GM18867 (cell line): Measurements from ENCODE around the gene AGBL5.
A peak's percentile ranks its signal among the peaks of the same experiment; 100 is the strongest.

Experiments used
- ATAC-seq: cut with Tn5 transposase; IDR thresholded peaks from one replicate; pipeline ENCODE4 v1.9.1; 2021; ENCODE audit warnings: mild to moderate bottlenecking, moderate library complexity; ENCODE audit not compliant: unreplicated experiment

AGBL5 gene

DNA sequence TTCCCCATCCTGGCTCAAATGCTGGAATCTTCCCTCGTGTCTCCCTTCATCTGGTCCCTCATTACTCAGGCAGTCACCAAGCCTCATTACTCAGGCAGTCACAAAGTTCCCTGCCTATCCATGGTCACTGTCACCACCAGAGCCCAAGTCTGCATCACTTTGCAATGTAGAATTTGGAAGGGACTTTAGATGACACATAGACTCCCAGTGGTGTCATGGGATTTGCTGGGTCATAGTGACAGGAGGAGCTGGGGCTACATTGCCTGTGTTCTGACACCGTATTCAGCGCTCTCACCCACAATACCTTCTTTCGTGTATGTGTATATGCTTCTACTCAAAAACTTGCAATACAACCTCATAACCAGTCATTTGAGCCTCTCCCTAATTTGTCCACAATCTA lies 24.9 kb downstream of the AGBL5 start:
- no peak for ATAC-seq

DNA sequence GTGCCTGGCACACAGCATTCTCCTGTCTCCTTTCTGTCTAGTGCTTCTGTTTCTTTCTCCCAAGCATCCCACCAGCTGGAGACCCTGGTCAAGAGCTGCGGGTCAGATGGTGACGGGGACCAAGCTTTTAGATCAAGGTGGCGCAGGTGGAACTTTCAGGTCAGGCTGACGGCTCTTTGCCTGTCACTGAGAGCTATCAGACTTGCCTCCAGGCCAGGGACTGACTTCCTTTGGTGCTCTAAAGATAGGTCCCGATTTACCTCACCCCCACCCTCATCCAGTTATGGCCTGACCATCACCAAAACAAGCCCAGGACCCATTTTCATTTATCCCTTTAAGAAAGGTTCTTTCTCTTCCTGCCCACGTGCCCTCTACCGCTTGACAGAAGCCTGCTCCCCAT lies 25.8 kb downstream of the AGBL5 start:
- no peak for ATAC-seq

DNA sequence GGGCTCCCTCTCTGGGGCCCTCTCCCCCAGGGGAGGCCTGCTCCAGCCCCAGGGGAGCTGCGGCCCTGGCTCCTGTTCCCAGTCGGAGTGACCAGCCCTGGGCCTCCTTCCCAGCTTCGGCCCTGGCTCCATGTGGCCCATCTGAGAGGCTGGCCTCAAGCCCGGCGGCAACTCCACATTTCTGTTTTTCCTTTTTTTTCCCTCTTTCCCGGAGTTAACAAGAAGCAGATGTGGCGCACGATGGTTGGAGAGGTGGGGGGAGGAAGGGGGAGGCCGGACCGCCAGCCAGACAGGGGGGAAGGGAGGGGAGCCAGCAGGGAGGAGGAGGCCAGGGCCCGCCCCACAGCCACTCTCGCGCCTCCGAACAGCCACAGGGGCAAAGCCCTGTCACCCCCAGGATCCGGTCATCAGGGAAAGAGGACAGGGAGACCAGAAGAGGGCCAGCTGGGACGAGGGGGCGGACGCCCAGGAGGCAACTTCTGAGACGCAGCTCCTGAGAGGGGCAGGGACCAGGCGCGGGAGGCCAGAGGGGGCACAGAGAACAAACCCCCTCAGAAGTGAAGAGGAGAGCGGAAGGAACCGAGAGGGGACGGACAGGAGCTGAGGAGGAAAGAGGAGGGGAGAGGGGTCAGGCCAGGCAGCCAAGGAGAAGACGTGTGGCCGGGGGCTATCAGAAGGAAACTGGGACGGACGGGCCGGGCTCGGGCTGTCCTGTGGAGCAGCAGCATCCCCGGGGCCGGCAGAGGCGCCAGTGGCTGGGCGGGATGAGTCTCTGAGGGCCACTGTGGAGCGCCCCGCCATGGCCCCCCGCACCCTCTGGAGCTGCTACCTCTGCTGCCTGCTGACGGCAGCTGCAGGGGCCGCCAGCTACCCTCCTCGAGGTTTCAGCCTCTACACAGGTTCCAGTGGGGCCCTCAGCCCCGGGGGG lies 27.1 kb downstream of the AGBL5 start, which contains the start of gene EMILIN1:
TSS of gene EMILIN1 (plus strand) at position 349 of the 928 bp plus-strand sequence. CDS start at position 800, 451 bp downstream.
- ATAC-seq, result no peak

DNA sequence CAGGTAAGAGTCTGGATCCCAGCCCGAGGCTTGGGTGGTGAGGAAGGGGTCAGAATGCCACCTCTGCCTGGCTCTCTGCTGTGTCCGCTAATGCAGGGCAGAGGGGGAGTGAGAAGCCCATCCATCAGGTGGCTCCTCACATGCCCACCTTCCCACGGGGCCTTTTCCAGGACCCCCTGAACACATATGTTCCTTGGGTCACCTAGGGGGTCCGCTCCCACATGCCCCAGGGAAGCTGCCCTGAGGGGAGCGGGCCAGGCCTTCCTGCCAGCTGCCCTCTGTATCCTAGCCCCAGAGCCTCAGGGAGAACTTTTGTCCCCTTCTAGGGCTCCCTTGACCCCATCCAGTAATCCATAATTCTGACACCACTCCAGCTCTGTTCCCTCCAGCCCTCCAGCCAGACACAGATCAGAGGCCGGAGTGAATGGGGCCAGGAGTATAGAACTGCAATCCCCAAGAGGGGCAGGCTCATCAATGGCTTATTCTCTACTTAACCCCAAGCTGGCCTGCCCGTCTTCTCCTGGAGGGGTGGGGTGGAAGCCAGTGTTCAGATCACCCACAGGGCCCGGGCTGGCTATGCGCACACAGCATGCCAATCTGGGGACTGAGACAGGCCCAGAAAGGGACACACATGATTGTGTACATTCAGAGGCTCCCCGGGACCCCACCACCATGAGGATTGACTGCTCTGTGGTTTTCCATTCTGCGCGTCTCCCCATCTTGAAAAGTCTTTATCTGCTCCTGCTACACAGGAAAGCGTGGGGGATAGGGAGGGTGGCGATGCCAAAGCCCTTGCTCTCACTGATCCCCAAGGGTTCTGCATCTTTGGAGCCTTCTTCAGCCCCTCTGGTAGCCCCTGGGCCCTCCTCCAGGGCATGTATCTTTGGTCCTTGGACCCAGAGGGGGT lies 28.0 kb downstream of the AGBL5 start:
- ATAC-seq, result no peak

DNA sequence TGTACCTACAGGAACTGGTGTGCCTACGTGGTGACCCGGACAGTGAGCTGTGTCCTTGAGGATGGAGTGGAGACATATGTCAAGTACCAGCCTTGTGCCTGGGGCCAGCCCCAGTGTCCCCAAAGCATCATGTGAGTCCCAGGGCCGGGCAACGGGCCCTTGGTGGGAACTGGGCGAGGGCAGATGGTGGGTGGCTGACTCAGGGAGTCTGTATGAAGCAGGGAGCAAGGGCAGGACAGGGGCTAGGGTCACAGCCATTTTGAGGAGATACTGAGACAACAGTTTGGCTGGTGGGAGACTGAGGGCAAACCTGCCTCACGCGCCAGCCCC lies 28.6 kb downstream of the AGBL5 start:
- no peak for ATAC-seq

DNA sequence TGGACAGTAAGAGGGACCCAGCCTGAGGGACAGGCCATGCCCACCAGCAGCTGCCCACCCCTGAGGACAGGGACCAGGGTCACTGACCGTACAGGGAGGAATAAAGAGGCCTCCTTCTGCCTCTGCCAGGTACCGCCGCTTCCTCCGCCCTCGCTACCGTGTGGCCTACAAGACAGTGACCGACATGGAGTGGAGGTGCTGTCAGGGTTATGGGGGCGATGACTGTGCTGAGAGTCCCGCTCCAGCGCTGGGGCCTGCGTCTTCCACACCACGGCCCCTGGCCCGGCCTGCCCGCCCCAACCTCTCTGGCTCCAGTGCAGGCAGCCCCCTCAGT lies 29.1 kb downstream of the AGBL5 start:
- no peak for ATAC-seq

DNA sequence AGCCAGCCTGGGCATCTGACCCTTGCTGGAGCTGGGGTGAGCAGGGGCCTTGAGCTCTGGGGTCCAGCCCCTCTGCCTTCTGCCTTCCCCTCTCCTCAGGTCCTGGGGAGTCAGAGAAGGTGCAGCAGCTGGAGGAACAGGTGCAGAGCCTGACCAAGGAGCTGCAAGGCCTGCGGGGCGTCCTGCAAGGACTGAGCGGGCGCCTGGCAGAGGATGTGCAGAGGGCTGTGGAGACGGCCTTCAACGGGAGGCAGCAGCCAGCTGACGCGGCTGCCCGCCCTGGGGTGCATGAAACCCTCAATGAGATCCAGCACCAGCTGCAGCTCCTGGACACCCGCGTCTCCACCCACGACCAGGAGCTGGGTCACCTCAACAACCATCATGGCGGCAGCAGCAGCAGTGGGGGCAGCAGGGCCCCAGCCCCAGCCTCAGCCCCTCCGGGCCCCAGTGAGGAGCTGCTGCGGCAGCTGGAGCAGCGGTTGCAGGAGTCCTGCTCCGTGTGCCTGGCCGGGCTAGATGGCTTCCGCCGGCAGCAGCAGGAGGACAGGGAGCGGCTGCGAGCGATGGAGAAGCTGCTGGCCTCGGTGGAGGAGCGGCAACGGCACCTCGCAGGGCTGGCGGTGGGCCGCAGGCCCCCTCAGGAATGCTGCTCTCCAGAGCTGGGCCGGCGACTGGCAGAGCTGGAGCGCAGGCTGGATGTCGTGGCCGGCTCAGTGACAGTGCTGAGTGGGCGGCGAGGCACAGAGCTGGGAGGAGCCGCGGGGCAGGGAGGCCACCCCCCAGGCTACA lies 30.7 kb downstream of the AGBL5 start:
- ATAC-seq, result no peak

DNA sequence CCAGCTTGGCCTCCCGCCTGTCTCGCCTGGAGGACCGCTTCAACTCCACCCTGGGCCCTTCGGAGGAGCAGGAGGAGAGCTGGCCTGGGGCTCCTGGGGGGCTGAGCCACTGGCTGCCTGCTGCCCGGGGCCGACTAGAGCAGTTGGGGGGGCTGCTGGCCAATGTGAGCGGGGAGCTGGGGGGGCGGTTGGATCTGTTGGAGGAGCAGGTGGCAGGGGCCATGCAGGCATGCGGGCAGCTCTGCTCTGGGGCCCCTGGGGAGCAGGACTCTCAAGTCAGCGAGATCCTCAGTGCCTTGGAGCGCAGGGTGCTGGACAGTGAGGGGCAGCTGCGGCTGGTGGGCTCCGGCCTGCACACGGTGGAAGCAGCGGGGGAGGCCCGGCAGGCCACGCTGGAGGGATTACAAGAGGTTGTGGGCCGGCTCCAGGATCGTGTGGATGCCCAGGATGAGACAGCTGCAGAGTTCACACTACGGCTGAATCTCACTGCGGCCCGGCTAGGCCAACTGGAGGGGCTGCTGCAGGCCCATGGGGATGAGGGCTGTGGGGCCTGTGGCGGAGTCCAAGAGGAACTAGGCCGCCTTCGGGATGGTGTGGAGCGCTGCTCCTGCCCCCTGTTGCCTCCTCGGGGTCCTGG lies 31.4 kb downstream of the AGBL5 start:
- ATAC-seq, result no peak

DNA sequence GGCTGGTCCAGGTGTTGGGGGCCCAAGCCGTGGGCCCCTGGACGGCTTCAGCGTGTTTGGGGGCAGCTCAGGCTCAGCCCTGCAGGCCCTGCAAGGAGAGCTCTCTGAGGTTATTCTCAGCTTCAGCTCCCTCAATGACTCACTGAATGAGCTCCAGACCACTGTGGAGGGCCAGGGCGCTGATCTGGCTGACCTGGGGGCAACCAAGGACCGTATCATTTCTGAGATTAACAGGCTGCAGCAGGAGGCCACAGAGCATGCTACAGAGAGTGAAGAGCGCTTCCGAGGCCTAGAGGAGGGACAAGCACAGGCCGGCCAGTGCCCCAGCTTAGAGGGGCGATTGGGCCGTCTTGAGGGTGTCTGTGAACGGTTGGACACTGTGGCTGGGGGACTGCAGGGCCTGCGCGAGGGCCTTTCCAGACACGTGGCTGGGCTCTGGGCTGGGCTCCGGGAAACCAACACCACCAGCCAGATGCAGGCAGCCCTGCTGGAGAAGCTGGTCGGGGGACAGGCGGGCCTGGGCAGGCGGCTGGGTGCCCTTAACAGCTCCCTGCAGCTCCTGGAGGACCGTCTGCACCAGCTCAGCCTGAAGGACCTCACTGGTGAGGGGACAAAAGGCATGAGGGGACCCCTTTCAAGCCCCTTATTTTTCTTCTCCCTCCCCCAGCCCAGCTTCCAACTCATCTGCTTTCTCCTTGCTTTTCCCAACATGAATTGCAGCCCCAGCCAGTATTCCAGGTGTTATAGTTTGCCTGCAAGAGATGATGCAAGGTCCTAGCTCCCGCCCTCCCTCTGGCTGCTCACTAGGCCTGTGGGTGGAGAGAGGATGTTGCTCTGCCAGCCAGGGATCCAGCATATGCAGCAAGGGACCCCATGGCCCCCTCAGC lies 32.2 kb downstream of the AGBL5 start:
- no peak for ATAC-seq

DNA sequence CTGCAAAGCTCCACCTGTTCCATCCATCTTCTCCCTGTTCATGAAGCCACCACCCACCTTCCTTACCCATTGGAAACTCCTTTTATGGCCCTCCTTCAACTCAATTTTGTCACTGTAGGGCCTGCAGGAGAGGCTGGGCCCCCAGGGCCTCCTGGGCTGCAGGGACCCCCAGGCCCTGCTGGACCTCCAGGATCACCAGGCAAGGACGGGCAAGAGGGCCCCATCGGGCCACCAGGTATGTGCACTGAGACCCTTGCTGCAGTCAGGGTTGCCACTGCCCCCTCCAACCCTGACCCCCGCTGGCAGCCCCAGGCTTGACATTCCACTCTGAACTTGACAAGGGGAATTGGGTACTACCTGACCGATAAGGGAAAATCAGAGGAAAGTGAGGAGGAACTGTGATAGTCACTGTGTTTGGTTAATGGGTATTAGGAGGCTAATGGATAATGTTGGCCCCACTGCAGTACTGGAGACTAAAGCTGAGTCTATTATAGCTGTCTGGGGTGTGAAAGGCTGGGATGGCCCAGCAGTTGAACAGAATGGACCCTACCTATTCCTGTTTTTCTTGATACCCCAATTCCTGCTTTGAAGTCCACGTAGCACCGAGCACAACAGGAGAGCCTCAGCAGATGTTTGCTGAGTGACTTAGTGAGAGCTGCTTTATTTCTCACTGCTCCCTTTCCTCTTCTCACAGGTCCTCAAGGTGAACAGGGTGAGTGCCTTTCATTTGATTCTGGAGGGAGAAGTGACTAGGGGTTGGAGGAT lies 33.0 kb downstream of the AGBL5 start:
- ATAC-seq, result no peak

DNA sequence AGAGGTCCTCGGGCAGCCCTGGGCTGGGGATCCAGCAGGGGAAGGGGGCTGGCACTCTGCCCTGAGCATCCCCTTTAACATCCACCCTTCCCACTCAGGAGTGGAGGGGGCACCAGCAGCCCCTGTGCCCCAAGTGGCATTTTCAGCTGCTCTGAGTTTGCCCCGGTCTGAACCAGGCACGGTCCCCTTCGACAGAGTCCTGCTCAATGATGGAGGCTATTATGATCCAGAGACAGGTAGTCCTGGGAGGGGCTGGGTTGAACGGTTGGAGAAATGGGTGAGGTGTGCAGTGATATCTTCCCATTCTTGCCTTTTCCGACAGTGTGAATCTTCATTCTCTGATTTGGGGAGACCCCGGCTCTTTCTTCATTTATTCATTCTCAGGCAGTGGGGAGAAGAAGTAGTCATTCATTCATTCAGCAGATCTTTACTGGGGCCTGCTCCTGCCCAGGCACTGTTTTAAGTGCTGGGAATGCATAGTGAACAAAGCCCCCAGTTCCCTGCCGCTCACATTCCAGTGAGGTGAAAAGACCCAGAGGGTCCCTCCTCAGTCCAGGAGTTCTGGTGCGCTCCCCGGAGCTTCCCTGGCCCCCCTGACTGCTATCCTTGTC lies 33.7 kb downstream of the AGBL5 start:
- ATAC-seq, result no peak

DNA sequence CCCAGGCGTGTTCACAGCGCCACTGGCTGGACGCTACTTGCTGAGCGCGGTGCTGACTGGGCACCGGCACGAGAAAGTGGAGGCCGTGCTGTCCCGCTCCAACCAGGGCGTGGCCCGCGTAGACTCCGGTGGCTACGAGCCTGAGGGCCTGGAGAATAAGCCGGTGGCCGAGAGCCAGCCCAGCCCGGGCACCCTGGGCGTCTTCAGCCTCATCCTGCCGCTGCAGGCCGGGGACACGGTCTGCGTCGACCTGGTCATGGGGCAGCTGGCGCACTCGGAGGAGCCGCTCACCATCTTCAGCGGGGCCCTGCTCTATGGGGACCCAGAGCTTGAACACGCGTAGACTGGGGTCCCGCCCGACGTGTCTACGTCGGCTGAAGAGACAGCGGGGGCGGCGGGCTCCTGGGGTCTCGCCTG lies 34.2 kb downstream of the AGBL5 start:
- ATAC-seq, result peak; percentile 6

DNA sequence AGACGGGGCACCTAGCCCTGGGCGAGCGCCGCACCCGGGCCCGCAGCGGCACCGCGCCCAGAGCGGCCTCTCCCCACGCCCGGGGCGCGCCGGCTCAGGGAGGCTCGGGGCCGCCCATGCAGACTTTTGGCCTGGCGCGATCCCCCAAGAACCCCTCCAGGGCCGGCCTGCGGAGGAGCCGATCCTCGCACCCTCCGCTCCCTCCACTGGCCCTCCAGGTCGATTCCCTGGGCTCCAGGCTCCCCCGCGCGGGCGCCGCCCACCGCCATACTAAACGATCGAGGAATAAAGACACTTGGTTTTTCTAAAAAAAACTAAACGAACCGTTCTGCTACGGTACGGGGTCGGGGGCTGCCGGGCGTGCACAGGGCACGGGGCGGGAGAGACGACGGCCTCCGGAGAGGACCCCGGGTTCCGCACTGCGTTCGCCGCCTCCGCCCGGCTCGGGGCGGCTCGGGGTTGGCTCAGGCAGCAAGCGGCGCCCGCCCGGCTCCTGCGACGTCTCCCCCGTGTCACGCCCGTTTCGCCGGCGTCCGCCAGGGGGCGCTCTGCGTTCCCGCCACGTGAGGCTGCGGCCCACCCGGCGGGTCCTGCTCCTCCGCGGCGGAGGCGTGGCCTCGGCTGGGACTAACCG lies 34.7 kb downstream of the AGBL5 start:
- peak; percentile 78 for ATAC-seq

DNA sequence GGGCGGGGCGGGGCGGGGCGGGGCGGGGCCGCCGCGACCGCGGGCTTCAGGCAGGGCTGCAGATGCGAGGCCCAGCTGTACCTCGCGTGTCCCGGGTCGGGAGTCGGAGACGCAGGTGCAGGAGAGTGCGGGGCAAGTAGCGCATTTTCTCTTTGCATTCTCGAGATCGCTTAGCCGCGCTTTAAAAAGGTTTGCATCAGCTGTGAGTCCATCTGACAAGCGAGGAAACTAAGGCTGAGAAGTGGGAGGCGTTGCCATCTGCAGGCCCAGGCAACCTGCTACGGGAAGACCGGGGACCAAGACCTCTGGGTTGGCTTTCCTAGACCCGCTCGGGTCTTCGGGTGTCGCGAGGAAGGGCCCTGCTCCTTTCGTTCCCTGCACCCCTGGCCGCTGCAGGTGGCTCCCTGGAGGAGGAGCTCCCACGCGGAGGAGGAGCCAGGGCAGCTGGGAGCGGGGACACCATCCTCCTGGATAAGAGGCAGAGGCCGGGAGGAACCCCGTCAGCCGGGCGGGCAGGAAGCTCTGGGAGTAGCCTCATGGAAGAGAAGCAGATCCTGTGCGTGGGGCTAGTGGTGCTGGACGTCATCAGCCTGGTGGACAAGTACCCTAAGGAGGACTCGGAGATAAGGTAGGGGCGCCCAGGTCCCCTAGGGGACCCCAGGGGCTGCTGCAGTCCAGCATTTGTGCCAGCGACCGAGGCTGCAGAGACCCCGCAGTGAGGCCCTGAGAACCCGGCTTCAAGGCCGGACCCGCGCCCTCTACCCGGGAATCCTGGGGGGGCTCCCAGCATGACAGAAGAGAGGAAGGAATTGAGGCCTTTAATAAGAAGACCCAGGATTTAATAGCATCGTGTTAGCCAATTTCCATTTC lies 35.5 kb downstream of the AGBL5 start, which contains the start of gene KHK:
TSS of gene KHK (plus strand) at position 49 of the 870 bp plus-strand sequence. CDS start at position 537, 488 bp downstream.
- peak; percentile 6 for ATAC-seq

DNA sequence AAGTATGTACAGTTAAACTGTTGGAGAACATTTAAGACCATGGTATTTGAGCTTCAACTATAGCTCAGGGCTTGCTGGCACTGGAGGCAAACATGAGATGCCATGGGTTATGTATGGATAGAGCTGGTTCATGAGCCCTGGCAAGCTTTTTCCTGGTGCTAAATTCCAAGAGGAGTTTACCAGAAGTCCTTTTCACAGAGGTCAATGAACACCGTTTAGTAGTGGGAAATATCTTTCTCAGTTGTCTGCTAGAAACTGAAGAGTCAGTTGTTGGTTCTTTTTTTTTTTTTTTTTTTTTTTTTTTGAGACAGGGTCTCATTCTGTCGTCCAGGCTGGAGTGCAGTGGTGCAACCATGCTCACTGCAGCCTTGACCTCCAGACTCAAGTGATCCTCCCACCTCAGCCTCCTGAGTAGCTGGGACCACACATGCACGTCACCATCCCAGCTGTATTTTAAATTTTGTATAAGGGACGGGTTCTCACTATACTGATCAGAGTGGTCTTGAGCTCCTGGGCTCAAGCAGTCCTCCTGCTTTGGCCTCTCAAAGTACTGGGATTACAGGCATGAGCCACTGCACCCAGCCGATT lies 36.4 kb downstream of the AGBL5 start:
- no peak for ATAC-seq

DNA sequence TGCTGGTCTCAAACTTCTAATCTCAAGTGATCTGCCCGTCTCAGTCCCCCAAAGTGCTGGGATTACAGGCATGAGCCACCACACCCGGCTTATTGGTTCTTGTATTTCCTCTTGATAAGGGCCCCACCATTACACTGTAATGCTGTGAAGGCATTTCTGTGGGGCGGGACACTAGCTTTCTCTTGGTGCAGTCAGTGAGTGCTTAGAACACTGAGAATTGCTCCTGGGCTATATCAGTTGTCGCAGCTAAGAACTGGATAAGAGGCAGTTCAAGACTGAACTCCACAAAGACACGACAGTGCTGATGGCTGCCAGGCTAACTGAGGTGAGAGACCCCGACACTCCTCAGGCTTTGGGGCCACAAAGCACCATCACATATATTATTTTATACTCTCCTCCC lies 37.2 kb downstream of the AGBL5 start:
- no peak for ATAC-seq
